ENCODE data around the gene DNAJC16. TPM values are rescaled to one million over a fixed set of nuclear protein-coding genes. Genes with fewer than 3 reads are reported as not detected.
A peak's percentile ranks its signal among the peaks of the same experiment; 100 is the strongest.

DNAJC16 gene
- total and polyA plus RNA-seq, 2 of the 13 experiments (the other 11 are each of a cell fraction or from before 2014, with no cell fraction given): 11.4 to 15.4 TPM

- TF ChIP-seq POGZ (CRISPR knock-in tag; IDR thresholded peaks at IDR 0.05) (no peak), PAWR (CRISPR knock-in tag; IDR thresholded peaks at IDR 0.05; ENCODE audit: borderline replicate concordance) (no peak), ZNF232 (CRISPR knock-in tag; IDR thresholded peaks at IDR 0.05; ENCODE audit: borderline replicate concordance) (peak; percentile 24; the same call in 1 of the 2 replicates), ZNF558 (CRISPR knock-in tag; IDR thresholded peaks at IDR 0.05; ENCODE audit: borderline replicate concordance) (no peak), ZBTB39 (CRISPR knock-in tag; IDR thresholded peaks at IDR 0.05) (0 out of 2 replicates have a peak, but pooled peaks have one; percentile 42), ZNF883 (CRISPR knock-in tag; IDR thresholded peaks at IDR 0.05; ENCODE audit: not compliant biosample characterization) (no peak), EEA1 (CRISPR knock-in tag; IDR thresholded peaks at IDR 0.05; ENCODE audit: borderline replicate concordance) (no peak), PAF1 (CRISPR knock-in tag; IDR thresholded peaks at IDR 0.05) (no peak), PLRG1 (conservative IDR thresholded peaks at IDR 0.05) (no peak), MXD4 (CRISPR knock-in tag; IDR thresholded peaks at IDR 0.05) (peak; percentile 78), MIXL1 (CRISPR knock-in tag; IDR thresholded peaks at IDR 0.05) (peak; percentile 68), JUNB (CRISPR knock-in tag; IDR thresholded peaks at IDR 0.05; ENCODE audit: borderline replicate concordance) (no peak), ZBTB20 (CRISPR knock-in tag; IDR thresholded peaks at IDR 0.05; ENCODE audit: borderline replicate concordance, low read depth) (no peak), ZNF552 (CRISPR knock-in tag; IDR thresholded peaks at IDR 0.05; ENCODE audit: borderline replicate concordance) (no peak), ZNF672 (CRISPR knock-in tag; IDR thresholded peaks at IDR 0.05) (no peak), SNAI1 (CRISPR knock-in tag; IDR thresholded peaks at IDR 0.05; ENCODE audit: borderline replicate concordance) (no peak), MAX (IDR thresholded peaks at IDR 0.05) (peak; percentile 81), HOXA7 (CRISPR knock-in tag; IDR thresholded peaks at IDR 0.05) (no peak), CCAR2 (optimal IDR thresholded peaks at IDR 0.05; ENCODE audit: low read depth, low read length) (no peak), TOE1 (CRISPR knock-in tag; IDR thresholded peaks at IDR 0.05) (peak; percentile 38; the same call in 1 of the 2 replicates)
- TF ChIP-seq, protein P1, sequence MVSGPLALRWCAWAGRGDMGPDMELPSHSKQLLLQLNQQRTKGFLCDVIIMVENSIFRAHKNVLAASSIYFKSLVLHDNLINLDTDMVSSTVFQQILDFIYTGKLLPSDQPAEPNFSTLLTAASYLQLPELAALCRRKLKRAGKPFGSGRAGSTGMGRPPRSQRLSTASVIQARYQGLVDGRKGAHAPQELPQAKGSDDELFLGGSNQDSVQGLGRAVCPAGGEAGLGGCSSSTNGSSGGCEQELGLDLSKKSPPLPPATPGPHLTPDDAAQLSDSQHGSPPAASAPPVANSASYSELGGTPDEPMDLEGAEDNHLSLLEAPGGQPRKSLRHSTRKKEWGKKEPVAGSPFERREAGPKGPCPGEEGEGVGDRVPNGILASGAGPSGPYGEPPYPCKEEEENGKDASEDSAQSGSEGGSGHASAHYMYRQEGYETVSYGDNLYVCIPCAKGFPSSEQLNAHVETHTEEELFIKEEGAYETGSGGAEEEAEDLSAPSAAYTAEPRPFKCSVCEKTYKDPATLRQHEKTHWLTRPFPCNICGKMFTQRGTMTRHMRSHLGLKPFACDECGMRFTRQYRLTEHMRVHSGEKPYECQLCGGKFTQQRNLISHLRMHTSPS (CRISPR knock-in tag; IDR thresholded peaks at IDR 0.05; ENCODE audit: low read depth): no peak
- TF ChIP-seq, protein P2, sequence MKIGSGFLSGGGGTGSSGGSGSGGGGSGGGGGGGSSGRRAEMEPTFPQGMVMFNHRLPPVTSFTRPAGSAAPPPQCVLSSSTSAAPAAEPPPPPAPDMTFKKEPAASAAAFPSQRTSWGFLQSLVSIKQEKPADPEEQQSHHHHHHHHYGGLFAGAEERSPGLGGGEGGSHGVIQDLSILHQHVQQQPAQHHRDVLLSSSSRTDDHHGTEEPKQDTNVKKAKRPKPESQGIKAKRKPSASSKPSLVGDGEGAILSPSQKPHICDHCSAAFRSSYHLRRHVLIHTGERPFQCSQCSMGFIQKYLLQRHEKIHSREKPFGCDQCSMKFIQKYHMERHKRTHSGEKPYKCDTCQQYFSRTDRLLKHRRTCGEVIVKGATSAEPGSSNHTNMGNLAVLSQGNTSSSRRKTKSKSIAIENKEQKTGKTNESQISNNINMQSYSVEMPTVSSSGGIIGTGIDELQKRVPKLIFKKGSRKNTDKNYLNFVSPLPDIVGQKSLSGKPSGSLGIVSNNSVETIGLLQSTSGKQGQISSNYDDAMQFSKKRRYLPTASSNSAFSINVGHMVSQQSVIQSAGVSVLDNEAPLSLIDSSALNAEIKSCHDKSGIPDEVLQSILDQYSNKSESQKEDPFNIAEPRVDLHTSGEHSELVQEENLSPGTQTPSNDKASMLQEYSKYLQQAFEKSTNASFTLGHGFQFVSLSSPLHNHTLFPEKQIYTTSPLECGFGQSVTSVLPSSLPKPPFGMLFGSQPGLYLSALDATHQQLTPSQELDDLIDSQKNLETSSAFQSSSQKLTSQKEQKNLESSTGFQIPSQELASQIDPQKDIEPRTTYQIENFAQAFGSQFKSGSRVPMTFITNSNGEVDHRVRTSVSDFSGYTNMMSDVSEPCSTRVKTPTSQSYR (CRISPR knock-in tag; IDR thresholded peaks at IDR 0.05; ENCODE audit: borderline replicate concordance): peak; percentile 62; the same call in 1 of the 2 replicates
- TF ChIP-seq, protein P3, sequence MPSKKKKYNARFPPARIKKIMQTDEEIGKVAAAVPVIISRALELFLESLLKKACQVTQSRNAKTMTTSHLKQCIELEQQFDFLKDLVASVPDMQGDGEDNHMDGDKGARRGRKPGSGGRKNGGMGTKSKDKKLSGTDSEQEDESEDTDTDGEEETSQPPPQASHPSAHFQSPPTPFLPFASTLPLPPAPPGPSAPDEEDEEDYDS (CRISPR knock-in tag; IDR thresholded peaks at IDR 0.05): no peak; the same call in 1 of the 2 replicates
Measured at GRCh38 chr1:15618655-15619525, 92.2 kb downstream of the DNAJC16 start (continued).

Measured in HepG2 (cell line).